ENCODE results near the gene EFTUD2. TPM values are rescaled to one million over a fixed set of nuclear protein-coding genes. Genes with fewer than 3 reads are reported as not detected.

Gene EFTUD2
- polyA plus RNA-seq, 1 experiment: 121 TPM

DNA sequence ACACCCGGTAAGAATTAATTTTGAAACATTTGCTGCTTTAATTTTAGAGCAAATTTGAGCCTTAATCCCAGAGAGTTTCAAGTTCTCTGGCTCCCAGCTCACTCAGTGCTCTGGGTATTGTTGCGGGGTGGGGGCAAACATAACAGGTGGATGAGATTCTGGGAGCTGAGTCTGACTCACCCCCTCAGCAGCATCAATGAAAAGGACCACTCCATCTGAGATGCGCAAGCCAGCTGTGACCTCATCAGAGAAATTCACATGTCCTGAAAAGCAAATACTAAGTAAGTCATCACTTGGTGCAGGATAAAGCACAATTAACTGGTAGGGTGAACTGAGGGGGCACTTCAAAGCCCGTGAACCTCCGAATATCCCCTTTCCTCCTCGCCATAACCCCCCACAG lies 19.9 kb downstream of the EFTUD2 start:
- TF ChIP-seq, protein P1, sequence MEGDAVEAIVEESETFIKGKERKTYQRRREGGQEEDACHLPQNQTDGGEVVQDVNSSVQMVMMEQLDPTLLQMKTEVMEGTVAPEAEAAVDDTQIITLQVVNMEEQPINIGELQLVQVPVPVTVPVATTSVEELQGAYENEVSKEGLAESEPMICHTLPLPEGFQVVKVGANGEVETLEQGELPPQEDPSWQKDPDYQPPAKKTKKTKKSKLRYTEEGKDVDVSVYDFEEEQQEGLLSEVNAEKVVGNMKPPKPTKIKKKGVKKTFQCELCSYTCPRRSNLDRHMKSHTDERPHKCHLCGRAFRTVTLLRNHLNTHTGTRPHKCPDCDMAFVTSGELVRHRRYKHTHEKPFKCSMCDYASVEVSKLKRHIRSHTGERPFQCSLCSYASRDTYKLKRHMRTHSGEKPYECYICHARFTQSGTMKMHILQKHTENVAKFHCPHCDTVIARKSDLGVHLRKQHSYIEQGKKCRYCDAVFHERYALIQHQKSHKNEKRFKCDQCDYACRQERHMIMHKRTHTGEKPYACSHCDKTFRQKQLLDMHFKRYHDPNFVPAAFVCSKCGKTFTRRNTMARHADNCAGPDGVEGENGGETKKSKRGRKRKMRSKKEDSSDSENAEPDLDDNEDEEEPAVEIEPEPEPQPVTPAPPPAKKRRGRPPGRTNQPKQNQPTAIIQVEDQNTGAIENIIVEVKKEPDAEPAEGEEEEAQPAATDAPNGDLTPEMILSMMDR (IDR thresholded peaks at IDR 0.05; ENCODE audit: insufficient read depth, low read depth, low read length): no peak
- DNase-seq (ENCODE audit: low read depth): no peak
- POLR2A ChIA-PET: no interaction called here
- CTCF ChIA-PET: interaction anchor here (0.9 to 14.7 kb wide), 20 partner anchors 8 to 143 kb away, joined by 3 to 368 read pairs (median 5); partner anchors contain the start of genes EFTUD2 and HIGD1B
- Histone ChIP-seq H3K36me3 (ENCODE audit: control insufficient read depth, insufficient read depth, low read length) (peaks cover 18% of the 10 kb centered on the region), H3K4me3 (ENCODE audit: low read depth, low read length) (no peak overlapping the region), H3K27me3 (ENCODE audit: control insufficient read depth, insufficient read depth, low read length) (no peaks in the 10 kb centered on the region)

DNA sequence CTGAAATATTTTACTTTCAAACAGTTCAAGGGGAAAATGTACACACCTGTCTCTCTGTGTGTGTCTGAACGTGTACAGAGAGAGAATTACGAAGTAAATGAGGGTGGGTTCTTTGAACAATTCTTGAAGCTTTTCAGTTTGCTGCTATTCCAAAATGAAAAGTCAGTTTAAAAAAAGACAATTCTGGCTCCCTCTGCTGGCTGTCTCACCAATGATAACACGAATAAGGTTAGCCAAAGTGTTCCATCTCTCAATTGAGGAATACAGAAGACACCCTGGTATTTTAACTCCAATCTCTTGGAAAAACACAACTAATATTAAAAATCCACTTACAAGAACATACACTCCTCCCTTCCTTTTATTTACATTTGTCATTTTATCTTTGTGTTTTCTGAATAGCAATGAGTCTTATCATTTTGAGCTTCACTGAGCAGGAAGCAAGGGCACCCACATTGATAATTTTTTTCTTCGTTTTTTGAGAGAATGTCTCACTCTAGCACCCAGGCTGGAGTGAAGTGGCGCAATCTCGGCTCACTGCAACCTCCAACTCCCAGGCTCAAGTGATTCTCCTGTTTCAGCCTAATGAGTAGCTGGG lies 20.5 kb downstream of the EFTUD2 start:
- peaks cover 20% of the 10 kb centered on the region for H3K36me3 ChIP-seq (ENCODE audit: control insufficient read depth, insufficient read depth, low read length)
- TF ChIP-seq, protein P1 (IDR thresholded peaks at IDR 0.05; ENCODE audit: insufficient read depth, low read depth, low read length): peak; percentile 67
- H3K4me3 ChIP-seq (ENCODE audit: low read depth, low read length): no peak overlapping the region
- no peaks in the 10 kb centered on the region for H3K27me3 ChIP-seq (ENCODE audit: control insufficient read depth, insufficient read depth, low read length)
- ChIA-PET CTCF (interaction anchor here (0.6 to 14.7 kb wide), 23 partner anchors 8 to 179 kb away, joined by 3 to 368 read pairs (median 5); partner anchors contain the start of genes EFTUD2 and HIGD1B), POLR2A (no interaction called here)
- no peak for DNase-seq (ENCODE audit: low read depth)

DNA sequence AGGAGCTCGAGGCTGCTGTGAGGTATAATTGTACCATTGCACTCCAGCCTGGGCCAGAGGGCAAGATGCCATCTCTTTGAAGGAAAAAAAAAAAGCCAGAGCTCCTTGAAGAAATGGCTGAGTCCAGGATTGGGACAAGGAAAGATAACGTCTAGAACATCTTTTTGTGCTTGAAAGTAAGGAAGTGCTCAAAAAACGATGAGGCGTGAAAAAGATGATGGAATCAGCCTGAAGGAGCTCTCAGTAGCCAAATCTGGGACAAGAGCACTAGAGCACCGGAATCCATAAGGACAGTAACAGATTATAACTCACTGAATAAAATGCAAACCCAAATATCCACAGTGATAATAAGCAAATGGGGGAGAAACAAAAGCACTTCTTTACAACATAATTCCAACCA lies 22.1 kb downstream of the EFTUD2 start:
- Histone ChIP-seq H3K4me3 (ENCODE audit: low read depth, low read length) (no peak overlapping the region), H3K36me3 (ENCODE audit: control insufficient read depth, insufficient read depth, low read length) (peaks cover 15% of the 10 kb centered on the region), H3K27me3 (ENCODE audit: control insufficient read depth, insufficient read depth, low read length) (no peaks in the 10 kb centered on the region)
- TF ChIP-seq, protein P1 (IDR thresholded peaks at IDR 0.05; ENCODE audit: insufficient read depth, low read depth, low read length): no peak
- ChIA-PET POLR2A (no interaction called here), CTCF (interaction anchor here (1.3 to 14.7 kb wide), 3 partner anchors 12 to 101 kb away, joined by 3 to 368 read pairs (median 101); no protein-coding TSS in a partner anchor)
- no peak for DNase-seq (ENCODE audit: low read depth)

DNA sequence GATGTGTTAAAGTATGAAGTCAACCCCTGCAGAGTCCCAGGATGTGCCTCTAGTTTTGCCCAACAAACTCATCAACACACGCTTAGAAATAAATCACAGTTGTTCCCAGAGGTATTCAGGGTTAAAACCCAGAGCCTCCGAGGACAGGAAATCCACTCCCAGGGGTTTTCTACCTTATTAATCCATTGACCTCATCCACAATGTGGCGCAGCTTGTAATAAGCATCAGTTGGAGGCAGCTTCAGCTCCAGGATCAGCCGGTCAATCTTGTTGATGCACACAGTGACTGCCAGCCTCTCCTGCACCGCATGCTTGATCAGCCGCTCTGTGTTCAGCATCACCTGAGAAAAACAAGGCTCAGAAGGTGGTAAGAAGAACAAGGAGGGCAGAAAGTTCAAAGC lies 23.5 kb downstream of the EFTUD2 start:
- Histone ChIP-seq H3K4me3 (ENCODE audit: low read depth, low read length) (no peak overlapping the region), H3K27me3 (ENCODE audit: control insufficient read depth, insufficient read depth, low read length) (no peaks in the 10 kb centered on the region), H3K36me3 (ENCODE audit: control insufficient read depth, insufficient read depth, low read length) (peaks cover 19% of the 10 kb centered on the region)
- ChIA-PET POLR2A (no interaction called here), CTCF (interaction anchor here (8.2 to 14.7 kb wide), 2 partner anchors 10 to 100 kb away, joined by 101 to 368 read pairs; no protein-coding TSS in a partner anchor)
- TF ChIP-seq, protein P1 (IDR thresholded peaks at IDR 0.05; ENCODE audit: insufficient read depth, low read depth, low read length): no peak
- DNase-seq (ENCODE audit: low read depth): no peak

DNA sequence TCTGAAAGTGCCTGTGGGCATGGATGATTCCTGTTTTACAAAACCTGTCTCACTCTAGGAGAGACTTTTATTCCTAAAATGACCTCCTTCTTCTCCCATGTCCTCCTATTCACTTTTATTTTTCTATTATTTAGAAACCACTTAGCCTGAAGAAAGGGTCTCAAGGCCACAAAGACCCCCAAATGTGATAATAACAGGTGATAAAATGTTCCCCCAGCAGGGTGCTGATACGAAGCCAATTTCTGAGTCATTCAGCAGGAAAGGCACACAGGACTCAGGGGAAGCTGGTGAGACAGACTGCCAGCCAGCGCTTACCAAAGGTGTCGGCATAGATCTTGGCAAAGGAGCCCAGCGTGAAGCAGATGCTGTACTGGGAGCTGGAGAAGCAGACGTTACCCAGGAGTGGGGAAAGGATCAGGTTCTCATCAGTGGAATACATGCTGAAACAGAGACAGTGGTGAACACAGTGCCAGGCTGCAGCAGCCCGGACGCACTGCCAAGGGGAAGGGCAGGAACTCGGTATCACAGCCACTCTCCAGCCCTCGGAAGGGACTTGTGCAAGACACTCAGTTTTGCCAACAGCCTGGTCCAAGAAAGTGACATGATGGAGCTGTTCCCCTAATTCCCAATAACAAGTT lies 27.0 kb downstream of the EFTUD2 start:
- Histone ChIP-seq H3K36me3 (ENCODE audit: control insufficient read depth, insufficient read depth, low read length) (peaks cover 16% of the 10 kb centered on the region), H3K4me3 (ENCODE audit: low read depth, low read length) (no peak overlapping the region), H3K27me3 (ENCODE audit: control insufficient read depth, insufficient read depth, low read length) (no peaks in the 10 kb centered on the region)
- TF ChIP-seq, protein P1 (IDR thresholded peaks at IDR 0.05; ENCODE audit: insufficient read depth, low read depth, low read length): no peak
- ChIA-PET POLR2A (no interaction called here), CTCF (interaction anchor here (0.9 to 14.7 kb wide), 4 partner anchors 7 to 150 kb away, joined by 3 to 368 read pairs (median 52); no protein-coding TSS in a partner anchor)
- no peak for DNase-seq (ENCODE audit: low read depth)

Measured in BJ (cell line).